ENCODE data around the gene CCNJL. TPM values are rescaled to one million over a fixed set of nuclear protein-coding genes. Genes with fewer than 3 reads are reported as not detected.

Gene CCNJL
- total RNA-seq, 2 donors from 2014 or later, result 5.5 to 5.6 TPM

Other genes with a start within 250 kb of the CCNJL start
- 10 to 100 TPM in 1 of 2 donors, 1 to 10 TPM in 1; 9.9 to 12.4 TPM for gene PWWP2A, start 193.1 kb downstream of the CCNJL start, total RNA-seq
- gene FABP6, start 83.1 kb downstream of the CCNJL start, total RNA-seq, result under 1 TPM in 1 of 2 donors, not detected in 1; 0.68 TPM
- 1 to 10 TPM; 1.2 to 2.3 TPM for gene C1QTNF2, start 58.1 kb upstream of the CCNJL start, total RNA-seq
- 1 to 10 TPM; 2.1 to 4.2 TPM for gene FAM200C, start 87.5 kb upstream of the CCNJL start, total RNA-seq
- 10 to 100 TPM; 38.9 to 46.2 TPM for gene SLU7, start 106.5 kb upstream of the CCNJL start, total RNA-seq
- 1 to 10 TPM; 2.4 to 3.3 TPM for gene PTTG1, start 109.3 kb upstream of the CCNJL start, total RNA-seq